Tibial nerve (tissue), 4 donors: ENCODE measurements around the gene PTGER1. TPM values are rescaled to one million over a fixed set of nuclear protein-coding genes. Genes with fewer than 3 reads are reported as not detected.

Source experiments
- DNase-seq, 2 donors: peaks; one replicate each; pipeline ENCODE4 v3.0.0-alpha.2; 2019; ENCODE audit warnings: low spot score in 2 of 2
- H3K27ac ChIP-seq, 4 donors: fragments of 200-600 bp; sonication (generic) in 3 of 4; one replicate each; pipeline ENCODE4 v1.5.1; 2017 to 2019; ENCODE audit warnings: mild to moderate bottlenecking in 1 of 4
- H3K27me3 ChIP-seq, 2 donors: fragments of 200-600 bp; sonication (generic) in 1 of 2; one replicate each; pipeline versions ENCODE4 v1.5.1 to v1.6.0; 2017 to 2019
- H3K36me3 ChIP-seq, 3 donors: fragments of 200-600 bp; sonication (generic); one replicate each; pipeline ENCODE4 v1.5.1; 2018 to 2019
- H3K4me1 ChIP-seq, 4 donors: fragments of 200-600 bp; sonication (generic) in 3 of 4; one replicate each; pipeline ENCODE4 v1.5.1; 2017 to 2019
- H3K4me3 ChIP-seq, 4 donors: fragments of 200-600 bp; sonication (generic) in 3 of 4; one replicate each; pipeline ENCODE4 v1.5.1; 2017 to 2019; ENCODE audit warnings: mild to moderate bottlenecking in 1 of 4, moderate library complexity in 1 of 4
- H3K9me3 ChIP-seq, 4 donors: fragments of 200-600 bp; sonication (generic) in 3 of 4; one replicate each; pipeline ENCODE4 v1.5.1; 2017 to 2019
- EP300 ChIP-seq, 2 donors: sonication (generic); formaldehyde crosslinking; IDR thresholded peaks; one replicate each; pipeline ENCODE4 v1.6.1; 2017; ENCODE audit warnings: antibody characterized with exemption in 2 of 2, mild to moderate bottlenecking in 1 of 2
- POLR2A ChIP-seq, 2 donors: fragments of 450-650 bp; IDR thresholded peaks; one replicate each; pipeline ENCODE4 v1.6.1; 2017; ENCODE audit warnings: antibody characterized with exemption in 2 of 2, mild to moderate bottlenecking in 2 of 2, moderate library complexity in 2 of 2
- WGBS, 2 donors: methylation state at CpG; one replicate each; pipeline ENCODE4 v1.1.5; 2018; 5-methylcytosine and 5-hydroxymethylcytosine counted together
- total RNA-seq, 4 donors: library from RNA; depleted of rRNA; stranded (reverse); fragments of >200 nt; gene quantifications; one replicate each; pipeline ENCODE4 v1.1.0, GENCODE V29; 2016
- TF ChIP-seq, protein P1 (sequence below), 5 experiments: fragments of 200-600 bp in 3 of 5; fragments of 450-650 bp in 2 of 5; sonication (generic) in 3 of 5; IDR thresholded peaks; one replicate each; pipeline ENCODE4 v1.5.1; 2016 to 2019; ENCODE audit warnings: antibody characterized with exemption in 5 of 5, mild to moderate bottlenecking in 3 of 5, moderate library complexity in 2 of 5

The PTGER1 gene
- total RNA-seq, 4 donors from 2014 or later: 0.90 to 5.9 (median 3.5) TPM

DNA sequence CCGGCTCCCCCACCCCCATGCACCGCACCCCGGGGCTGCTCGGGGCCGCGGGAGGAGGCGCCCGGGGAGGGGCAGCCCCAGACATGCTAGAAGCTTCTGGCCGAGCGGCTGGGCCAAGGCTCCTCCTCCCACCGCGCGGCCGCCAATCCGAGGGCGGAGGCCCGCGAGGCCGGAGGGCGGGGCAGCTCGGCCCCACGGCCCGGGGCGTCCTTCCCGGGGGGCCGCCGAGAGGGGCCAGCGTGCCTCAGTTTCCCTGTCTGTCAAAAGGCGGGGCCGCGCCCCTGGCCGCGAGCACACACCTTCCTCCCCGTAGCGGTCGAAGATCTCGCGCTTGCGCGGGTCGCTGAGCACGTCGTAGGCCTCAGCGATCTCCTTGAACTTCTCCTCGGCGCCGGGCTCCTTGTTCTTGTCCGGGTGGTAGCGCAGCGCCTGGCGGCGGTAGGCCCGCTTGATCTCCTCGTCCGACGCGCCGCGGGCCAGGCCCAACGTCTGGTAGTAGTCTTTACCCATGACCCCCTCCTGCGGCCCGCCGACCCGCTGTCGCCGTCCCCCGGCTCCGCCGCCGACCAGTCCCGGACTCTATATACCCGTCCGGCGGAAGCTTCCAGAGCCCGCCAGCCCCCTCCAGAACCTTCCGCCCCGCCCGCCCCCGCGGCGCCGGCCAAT, 42.8 kb upstream of the PTGER1 start, which contains the start of gene DNAJB1:
Gene DNAJB1 (minus strand): TSS at position 558 of the 666 bp plus-strand sequence. CDS start 48 bp downstream, at position 510.
- no peaks in the 10 kb centered on the region for H3K27me3 ChIP-seq
- no peaks in the 10 kb centered on the region for H3K9me3 ChIP-seq
- H3K4me3 ChIP-seq: peak within 1 kb of the TSS; percentile 89 to 100 (median 96)
- H3K4me1 ChIP-seq: peaks cover 2 to 48% (median 33%) of the 10 kb centered on the region in 4 donors
- DNase-seq: peak; percentile 57 to 69
- H3K27ac ChIP-seq: peak within 1 kb of the TSS; percentile 100
- WGBS, 2 donors: 0 to 1% methylated on average over 14 to 43 of the region's 82 CpGs
- peak; percentile 92 to 98 for TF ChIP-seq POLR2A (IDR thresholded peaks at IDR 0.05)
- TF ChIP-seq EP300 (IDR thresholded peaks at IDR 0.05): peak; percentile 66 to 100
- TF ChIP-seq, protein P1, sequence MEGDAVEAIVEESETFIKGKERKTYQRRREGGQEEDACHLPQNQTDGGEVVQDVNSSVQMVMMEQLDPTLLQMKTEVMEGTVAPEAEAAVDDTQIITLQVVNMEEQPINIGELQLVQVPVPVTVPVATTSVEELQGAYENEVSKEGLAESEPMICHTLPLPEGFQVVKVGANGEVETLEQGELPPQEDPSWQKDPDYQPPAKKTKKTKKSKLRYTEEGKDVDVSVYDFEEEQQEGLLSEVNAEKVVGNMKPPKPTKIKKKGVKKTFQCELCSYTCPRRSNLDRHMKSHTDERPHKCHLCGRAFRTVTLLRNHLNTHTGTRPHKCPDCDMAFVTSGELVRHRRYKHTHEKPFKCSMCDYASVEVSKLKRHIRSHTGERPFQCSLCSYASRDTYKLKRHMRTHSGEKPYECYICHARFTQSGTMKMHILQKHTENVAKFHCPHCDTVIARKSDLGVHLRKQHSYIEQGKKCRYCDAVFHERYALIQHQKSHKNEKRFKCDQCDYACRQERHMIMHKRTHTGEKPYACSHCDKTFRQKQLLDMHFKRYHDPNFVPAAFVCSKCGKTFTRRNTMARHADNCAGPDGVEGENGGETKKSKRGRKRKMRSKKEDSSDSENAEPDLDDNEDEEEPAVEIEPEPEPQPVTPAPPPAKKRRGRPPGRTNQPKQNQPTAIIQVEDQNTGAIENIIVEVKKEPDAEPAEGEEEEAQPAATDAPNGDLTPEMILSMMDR (IDR thresholded peaks at IDR 0.05): peak in 1 of 5 experiments; percentile 55
- peaks cover 0 to 31% (median 18%) of the 10 kb centered on the region in 3 donors for H3K36me3 ChIP-seq

DNA sequence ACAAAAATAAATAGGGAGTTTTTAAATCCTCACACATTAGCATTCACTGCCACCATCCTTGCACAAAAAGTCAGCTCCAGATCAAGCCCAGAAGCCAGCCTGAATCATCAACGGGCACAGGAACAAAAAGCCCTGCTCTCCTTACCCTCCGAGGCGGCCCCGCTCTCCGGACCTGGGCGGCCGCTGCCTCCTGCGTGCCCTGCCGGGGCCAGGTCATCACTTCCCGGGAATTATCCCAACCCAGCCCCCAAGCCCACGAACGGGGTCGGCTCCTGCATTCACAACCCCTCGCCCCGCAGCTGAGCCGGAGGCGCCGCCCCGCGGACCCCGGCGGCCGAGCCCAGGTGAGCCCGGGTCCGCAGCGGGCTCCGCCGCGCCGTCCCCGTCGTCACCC, 42.3 kb upstream of the PTGER1 start:
- Histone ChIP-seq H3K36me3 (peaks cover 0 to 31% (median 18%) of the 10 kb centered on the region in 3 donors), H3K27ac (peak overlapping the region; percentile 100), H3K4me1 (peaks cover 2 to 48% (median 33%) of the 10 kb centered on the region in 4 donors), H3K4me3 (peak overlapping the region; percentile 71 to 100 (median 92)), H3K27me3 (no peaks in the 10 kb centered on the region), H3K9me3 (no peaks in the 10 kb centered on the region)
- WGBS, 2 donors: 0 to 1% methylated on average over 10 to 20 of the region's 32 CpGs
- DNase-seq: no peak
- TF ChIP-seq POLR2A (IDR thresholded peaks at IDR 0.05) (no peak), EP300 (IDR thresholded peaks at IDR 0.05) (no peak)
- TF ChIP-seq, protein P1 (IDR thresholded peaks at IDR 0.05): no peak

DNA sequence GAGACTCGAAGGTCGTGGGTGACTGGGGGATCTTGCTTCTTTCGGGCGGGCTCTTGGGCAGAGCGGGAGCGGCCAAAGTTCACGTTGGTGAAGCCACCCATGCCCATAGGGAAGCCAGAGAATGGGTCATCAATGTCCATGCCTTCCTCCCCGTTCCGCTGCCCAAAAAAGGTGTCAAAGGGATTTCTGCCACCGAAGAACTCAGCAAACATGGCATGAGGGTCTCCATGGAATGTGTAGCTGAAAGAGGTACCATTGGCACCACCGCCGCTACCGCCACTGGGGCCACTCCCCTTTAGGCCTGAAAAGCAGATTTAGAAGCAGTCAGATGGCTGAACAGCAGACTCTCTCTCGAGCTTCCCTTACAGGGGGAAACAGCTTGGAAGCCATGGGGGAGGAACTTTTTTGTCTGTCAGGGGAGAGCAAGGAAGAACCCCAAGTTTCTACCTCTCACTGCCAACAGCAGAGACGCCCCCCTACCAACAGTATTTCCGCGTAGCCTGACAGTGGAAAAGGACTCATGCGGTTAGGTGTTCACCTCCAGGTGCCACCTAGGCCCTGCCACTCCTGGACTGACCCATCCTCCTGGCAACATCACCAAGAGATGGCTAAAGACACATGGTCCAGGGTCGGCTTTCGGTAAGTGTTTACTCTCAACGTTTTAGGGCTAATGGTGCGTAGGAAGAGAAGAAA, 41.7 kb upstream of the PTGER1 start:
- no peaks in the 10 kb centered on the region for H3K27me3 ChIP-seq
- 27 to 29% methylated on average over 22 of the region's 22 CpGs for WGBS, 2 donors
- peaks cover 2 to 48% (median 33%) of the 10 kb centered on the region in 4 donors for H3K4me1 ChIP-seq
- H3K36me3 ChIP-seq: peaks cover 0 to 31% (median 18%) of the 10 kb centered on the region in 3 donors
- peak overlapping the region; percentile 100 for H3K27ac ChIP-seq
- H3K9me3 ChIP-seq: no peaks in the 10 kb centered on the region
- no peak for DNase-seq
- TF ChIP-seq EP300 (IDR thresholded peaks at IDR 0.05): no peak
- no peak for TF ChIP-seq POLR2A (IDR thresholded peaks at IDR 0.05)
- TF ChIP-seq, protein P1 (IDR thresholded peaks at IDR 0.05): no peak
- peak overlapping the region; percentile 71 to 100 (median 92) for H3K4me3 ChIP-seq

DNA sequence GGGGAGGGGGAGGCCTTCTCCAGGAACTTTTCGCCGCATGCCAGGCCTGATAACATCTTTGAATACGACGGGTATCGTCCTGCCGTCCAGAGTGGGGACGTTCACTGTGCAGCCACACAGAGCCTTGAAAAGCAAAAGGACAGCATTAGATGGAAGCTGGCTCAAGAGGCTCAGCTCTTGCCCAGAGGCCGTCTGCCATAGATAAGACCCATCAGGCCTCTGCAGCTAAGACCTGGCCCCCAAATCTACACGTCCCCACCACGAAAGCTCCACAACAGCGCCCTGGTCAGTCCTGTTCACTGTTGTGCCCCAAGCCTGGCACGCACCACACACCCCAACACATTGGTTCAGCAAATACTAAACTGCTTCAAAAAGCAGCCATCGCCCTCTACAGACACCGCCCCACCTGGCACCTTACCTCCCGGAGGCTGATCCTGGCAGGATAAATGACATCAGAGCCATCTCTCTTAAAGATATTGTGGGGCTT, 40.9 kb upstream of the PTGER1 start:
- H3K4me1 ChIP-seq: peaks cover 2 to 51% (median 35%) of the 10 kb centered on the region in 4 donors
- peak overlapping the region; percentile 100 for H3K27ac ChIP-seq
- TF ChIP-seq EP300 (IDR thresholded peaks at IDR 0.05) (no peak), POLR2A (IDR thresholded peaks at IDR 0.05) (no peak)
- TF ChIP-seq, protein P1 (IDR thresholded peaks at IDR 0.05): no peak
- peak overlapping the region; percentile 71 to 100 (median 92) for H3K4me3 ChIP-seq
- DNase-seq: no peak
- H3K36me3 ChIP-seq: peaks cover 0 to 31% (median 18%) of the 10 kb centered on the region in 3 donors
- no peaks in the 10 kb centered on the region for H3K9me3 ChIP-seq
- WGBS, 2 donors: 77 to 80% methylated on average over 13 to 15 of the region's 15 CpGs
- H3K27me3 ChIP-seq: no peaks in the 10 kb centered on the region
